NCI-H2196 (cell line): Measurements from ENCODE around the gene AGER.
A peak's percentile ranks its signal among the peaks of the same experiment; 100 is the strongest.
"Not testable (repeated sequence)": the region's sequence is repeated elsewhere in the genome, so short reads cannot be mapped to it uniquely, and the experiment has no call there.

Experiments used
- DNase-seq: peaks from one replicate; lab custom pipeline; 2025; ENCODE audit not compliant: unreplicated experiment; lab: John Stamatoyannopoulos, UW

AGER gene

DNA sequence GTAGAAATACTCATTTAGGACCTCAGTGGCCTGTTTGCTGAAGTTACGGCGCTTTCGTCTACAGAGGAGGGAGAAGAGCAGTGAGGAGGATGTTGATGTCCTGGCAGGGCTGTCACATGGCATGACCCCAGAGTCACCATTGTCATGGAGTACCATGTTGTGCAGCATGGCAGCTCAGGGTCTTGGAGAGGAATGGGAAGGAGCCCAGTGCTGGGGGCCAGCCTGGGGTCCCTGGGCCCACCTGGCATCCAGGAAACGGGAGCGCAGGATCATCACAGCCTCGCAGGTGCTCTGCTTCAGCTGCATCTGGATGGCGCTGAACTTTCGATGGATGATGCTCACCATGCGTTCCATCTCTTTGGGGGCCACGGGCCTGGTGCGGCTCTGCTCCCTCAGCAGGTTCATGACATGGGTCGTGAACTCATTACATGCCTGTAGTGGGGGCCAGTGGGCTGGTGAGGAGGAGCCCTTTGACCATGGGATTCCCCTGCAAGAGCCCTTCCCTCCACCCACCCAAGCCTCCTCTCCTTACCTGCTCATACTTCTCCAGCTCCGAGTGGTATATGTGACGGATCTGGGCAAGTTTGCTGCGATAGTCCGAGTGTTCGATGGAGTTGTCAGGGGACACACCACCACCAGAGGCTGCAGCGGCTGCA, 3.8 kb upstream of the AGER start:
- not testable (repeated sequence) for DNase-seq

DNA sequence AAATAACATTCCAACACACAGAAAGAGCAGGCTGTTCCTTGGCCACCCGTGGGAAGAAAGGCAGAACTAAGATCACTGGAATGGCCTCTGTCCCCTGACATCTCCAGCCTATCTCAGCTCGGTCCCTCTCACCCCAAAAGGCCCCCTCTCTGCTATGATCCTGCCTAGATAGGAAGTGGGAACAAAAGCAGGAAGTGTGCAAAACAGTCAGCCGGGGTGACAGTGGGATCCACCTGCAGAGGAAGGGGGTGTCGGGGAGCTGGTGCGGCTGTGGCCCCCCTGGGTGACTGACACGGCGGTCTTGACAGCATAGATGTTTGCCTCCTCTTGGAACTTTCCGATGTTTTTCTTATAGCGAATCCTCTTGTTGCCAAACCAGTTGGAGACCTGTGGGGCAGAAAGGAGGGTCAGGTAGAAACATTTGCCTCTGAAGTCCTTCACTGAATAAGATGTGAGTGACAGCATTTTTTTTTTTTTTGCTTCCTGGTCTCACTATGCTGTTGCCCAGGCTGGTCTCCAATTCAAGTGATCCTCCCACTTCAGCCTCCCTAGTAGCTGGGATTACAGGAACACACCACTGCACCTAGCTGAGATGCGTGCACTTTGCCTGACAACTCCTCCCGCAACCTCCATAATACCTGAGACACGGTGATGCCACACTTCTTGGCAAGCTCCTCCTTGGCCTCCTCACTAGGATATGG, 3.1 kb upstream of the AGER start:
- no peak for DNase-seq

DNA sequence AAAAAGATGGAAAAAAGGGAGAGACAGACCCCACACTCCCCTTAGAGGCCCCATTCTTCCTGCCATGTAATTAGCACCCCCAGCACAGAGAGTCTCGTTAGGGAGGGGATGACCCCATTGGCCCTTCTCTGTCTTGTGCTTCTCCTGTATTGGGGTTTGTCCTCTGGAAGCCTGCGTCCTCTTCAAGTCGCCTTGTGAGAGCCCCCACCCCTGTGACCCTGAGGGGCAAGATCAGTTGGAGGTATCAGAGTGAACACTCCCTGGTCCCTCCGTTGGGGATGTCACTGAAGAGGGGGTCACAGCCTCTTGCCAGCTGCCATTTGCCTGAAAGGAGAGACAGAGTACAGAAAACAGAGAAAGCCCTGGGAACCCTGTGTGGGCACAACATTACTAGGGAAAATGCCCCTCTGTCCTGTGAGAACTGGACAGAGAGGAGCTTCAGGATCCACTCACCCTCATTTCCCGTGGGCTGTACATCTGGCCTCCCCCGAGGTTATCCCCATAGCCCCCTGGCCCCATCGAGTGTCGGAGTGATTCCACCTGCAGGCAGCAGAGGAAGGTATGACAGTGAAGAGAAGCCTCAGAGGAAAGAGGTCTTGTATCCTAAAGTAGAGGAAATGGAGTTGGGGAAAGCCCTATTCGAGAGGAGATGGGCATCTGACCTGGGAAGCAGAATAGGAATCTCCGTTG, 2.2 kb upstream of the AGER start:
- DNase-seq, result not testable (repeated sequence)

DNA sequence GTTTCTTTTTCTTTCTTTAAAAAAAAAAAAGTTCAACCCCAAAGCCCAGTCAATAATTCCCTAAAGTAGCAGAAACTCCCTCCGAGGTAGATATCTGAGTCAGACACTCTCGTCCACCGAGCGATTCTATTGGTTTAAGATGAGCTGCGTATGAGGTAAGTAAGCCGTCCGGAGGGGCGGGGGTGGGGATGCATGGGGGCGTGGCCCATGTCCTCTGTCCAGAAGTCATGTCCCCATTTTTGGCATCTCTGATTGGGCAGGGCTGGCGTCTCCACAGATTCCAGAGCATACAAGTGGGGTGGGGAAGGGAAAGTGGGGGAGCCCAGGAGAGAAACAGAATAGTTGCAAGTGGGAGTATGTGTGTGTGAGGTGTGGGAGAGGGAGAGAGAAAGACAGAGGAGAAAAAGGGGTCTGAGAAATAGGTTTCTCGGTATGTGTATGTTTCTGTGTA, 1.7 kb upstream of the AGER start:
- DNase-seq, result peak; percentile 17

DNA sequence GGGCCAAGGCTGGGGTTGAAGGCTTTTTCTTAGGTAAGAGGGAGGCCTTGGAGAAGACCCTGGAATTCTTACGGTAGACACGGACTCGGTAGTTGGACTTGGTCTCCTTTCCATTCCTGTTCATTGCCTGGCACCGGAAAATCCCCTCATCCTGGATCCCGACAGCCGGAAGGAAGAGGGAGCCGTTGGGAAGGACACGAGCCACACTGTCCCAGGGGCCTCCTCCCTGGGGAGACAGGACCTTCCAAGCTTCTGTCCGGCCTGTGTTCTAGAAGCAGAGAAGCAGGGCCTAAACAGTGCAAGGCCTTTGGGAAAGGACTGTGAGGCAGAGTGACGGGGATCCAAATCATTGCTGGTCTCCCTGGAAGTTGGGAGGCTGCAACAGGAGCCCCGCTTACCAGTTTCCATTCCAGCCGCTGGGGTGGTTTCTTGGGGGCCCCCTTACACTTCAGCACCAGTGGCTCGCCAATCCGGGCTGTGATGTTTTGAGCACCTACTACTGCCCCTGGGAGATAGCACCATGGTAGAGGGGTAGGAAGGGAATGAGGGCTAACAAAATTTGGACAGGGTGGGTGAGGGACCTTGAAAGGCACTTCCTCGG, 470 bp downstream of the AGER start:
- no peak for DNase-seq

DNA sequence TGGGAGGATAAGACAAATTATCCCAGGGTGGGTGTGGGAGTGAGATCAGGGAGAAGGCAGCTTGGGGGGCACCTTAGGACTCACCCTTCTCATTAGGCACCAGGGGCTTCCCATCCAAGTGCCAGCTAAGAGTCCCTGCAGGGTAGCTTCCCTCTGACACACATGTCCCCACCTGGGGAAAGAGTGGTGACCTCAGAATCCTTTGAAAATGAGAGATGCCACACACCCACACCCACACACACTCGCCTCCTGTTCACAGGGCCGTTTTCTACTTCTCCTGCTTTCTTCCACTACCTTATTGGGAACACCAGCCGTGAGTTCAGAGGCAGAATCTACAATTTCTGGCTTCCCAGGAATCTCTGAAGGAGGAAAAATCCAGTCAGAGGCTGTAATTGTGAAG, 1.0 kb downstream of the AGER start:
- DNase-seq, result no peak

DNA sequence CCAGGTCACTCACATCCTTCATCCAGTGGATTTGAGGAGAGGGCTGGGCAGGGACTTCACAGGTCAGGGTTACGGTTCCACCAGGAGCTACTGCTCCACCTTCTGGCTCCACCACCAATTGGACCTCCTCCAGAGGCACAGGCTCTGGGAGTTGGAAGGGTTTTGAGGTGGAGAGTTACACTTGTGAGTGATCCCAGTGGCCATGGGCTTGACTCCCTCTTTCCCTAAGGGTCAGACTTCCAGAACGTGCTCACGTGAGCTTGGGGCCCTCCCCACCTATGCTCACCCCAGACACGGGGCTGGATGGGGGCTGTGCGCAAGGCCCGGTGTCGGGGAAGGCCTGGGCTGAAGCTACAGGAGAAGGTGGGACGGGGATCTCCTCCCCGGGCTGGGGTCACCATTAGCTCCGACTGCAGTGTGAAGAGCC, 1.5 kb downstream of the AGER start:
- no peak for DNase-seq

DNA sequence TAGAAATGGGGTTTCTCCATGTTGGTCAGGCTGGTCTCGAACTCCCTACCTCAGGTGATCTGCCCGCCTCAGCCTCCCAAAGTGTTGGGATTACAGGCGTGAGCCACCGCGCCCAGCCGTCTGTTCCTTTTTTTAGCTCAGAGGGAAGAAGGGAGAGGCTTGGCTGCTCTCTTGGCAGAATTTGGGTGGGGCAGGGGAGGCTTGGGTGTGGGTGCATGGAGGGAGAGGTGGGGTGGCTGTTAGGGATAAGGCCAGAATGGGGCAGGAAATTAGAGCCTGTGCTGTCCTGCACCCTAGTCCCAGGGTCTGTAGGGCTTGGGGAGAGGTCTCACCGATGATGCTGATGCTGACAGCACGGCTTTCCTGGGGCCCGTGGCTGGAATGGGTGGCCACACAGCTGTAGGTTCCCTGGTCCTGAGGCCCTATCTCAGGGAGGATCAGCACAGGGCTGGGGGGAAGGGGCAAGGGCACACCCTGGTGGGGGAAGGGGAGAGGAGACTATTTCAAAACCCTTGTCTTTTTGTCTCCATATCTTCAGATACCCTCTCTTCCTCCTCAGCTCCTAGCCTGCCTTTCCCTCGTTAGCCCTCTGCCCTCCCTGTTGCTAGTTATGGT, 2.0 kb downstream of the AGER start:
- no peak for DNase-seq

DNA sequence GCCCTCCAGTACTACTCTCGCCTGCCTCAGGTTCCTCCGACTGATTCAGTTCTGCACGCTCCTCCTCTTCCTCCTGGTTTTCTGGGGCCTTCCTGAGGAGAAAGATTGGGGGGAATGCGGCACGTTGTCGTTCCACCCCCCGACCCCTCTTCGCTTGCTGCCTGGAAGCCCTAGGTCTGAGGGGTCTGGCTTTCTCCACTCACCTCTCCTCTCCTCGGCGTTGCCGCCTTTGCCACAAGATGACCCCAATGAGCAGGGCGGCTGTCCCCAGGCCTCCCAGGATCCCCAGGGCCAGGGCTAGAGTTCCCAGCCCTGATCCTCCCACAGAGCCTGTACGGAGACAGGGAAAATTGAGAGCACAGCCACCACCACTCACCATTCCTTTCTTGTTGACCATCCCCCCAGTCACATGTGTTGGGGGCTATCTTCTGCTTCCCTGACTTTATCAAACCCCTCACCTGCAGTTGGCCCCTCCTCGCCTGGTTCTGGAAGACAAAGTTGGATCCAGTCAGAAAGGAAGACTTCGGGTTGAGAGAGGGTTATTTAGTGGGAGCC, 2.8 kb downstream of the AGER start:
- no peak for DNase-seq

DNA sequence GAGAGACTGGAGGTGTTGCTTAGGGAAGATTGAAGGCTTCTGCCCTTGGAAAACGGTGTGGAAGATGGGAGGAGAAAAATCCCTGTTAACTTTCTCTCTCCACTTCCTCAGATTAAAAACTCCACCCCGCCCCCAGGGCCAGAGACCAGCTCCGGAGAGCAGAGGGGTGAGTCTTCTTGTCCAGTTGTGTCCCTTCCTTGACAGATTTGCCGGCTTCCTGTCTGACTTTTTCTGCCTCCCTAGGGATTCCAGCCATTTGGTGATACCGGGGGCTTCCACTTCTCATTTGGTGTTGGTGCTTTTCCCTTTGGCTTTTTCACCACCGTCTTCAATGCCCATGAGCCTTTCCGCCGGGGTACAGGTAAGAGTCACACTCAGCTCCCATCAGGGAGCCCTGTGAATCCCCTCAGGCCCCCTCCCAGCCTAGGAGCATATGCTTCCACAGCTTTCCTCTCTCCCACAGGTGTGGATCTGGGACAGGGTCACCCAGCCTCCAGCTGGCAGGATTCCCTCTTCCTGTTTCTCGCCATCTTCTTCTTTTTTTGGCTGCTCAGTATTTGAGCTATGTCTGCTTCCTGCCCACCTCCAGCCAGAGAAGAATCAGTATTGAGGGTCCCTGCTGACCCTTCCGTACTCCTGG, 4.2 kb downstream of the AGER start:
- DNase-seq, result no peak

DNA sequence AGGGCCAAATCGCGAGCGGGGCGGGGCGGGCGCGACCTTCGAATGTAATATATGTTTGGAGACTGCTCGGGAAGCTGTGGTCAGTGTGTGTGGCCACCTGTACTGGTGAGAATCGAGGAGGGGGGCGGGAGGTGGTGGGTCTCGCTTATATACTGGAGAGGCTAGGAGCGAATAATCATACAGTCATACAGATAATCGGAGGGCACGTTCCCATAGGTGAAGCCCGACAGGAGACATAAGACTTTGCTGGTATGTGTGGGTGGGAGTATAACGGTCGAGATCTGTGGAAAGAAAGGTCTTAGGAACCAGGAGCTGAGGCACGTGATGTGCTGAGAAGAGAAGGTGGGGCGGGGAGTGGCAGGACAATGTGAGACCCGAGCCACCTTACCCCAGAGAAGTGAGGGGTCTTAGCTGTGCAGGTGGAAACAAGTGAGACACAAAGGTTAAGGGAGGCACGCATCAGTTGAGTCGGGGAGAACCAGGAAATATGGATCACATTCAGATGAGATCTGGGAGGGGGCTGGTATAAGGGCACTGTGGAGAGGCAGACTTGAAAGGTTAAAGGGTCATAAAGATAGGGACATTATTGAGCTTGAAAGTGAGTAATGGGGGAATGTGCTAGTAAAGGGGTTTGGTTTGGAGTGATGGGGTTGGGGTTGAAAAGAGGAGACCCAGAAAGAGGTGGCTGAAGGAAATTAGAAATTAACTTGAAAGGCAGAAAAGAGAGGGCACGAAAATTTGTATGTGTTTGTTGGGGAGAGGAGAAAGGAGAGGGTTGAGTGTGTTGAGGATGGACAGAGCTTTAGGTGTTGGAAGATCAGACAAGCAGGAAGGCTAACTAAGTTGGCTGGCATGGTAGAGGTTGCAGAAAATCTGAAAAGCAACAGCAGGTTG, 5.3 kb downstream of the AGER start:
- no peak for DNase-seq

DNA sequence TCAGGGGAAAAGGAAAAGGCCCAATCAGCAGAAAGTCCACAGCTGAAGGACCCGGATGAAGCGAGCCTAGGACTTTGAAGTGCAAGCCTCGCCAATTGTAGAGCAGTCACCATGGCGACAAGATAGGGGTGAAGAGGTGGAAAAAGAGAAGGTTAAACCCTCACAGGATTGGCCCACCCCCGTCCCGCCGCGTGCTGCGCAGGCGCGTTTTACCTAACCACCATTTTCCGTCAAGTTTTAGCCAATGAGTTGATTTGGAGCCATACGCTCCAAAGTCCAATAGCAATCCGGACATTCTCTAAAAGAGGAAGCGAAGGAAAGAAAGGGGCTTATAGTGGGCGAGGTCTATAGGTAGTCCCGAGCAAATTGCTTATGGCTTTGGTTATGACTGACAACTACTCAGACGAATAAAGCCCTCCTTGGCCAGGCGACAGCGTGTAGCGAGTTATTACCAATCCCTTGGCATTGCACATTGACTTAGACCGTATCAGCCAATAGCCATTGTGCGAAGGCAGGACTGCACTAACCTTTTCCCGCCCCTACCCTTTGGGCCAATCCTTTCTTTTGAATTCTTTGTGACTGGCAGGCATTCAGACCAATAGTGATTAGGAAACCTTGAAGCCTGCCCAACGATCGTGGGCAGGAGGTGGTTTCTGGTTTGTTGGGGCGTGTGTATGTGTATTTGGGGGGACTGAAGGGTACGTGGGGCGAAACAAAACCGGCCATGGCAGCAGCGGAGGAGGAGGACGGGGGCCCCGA, 6.1 kb downstream of the AGER start, which contains the start of gene RNF5:
Gene RNF5 (plus strand): TSS at position 618 of the 759 bp plus-strand sequence. CDS start 107 bp downstream, at position 725.
- DNase-seq, result peak; percentile 99

DNA sequence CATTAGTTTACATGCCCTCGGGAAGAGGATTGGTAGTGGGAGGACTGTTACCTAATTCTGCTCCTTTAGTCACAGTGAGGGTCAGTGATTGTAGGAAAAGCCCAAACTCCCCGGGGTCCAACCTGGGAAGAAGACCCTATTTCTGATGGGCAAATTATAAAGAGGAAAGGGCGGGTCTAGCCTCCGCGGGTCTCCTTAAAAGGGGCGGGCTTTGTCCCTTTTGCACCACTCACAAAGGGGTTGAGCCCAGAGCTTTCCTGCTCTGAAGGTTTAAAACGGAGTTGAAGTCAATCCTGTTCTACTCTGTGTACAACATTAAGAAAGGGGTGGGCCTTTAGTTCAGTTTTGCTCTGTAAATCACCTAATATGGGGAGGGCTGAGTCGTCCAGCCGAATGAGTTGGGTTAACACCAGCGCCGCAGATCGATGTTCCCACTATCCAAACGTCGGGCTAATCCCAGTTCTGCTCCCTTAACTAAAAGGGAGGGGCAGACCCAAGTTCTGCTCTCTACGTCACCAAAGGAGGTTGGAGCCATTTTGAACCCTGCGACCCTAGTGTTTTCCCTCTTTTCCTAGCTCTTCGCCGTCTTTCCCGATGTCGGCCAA, 6.8 kb downstream of the AGER start:
- DNase-seq, result peak; percentile 85

DNA sequence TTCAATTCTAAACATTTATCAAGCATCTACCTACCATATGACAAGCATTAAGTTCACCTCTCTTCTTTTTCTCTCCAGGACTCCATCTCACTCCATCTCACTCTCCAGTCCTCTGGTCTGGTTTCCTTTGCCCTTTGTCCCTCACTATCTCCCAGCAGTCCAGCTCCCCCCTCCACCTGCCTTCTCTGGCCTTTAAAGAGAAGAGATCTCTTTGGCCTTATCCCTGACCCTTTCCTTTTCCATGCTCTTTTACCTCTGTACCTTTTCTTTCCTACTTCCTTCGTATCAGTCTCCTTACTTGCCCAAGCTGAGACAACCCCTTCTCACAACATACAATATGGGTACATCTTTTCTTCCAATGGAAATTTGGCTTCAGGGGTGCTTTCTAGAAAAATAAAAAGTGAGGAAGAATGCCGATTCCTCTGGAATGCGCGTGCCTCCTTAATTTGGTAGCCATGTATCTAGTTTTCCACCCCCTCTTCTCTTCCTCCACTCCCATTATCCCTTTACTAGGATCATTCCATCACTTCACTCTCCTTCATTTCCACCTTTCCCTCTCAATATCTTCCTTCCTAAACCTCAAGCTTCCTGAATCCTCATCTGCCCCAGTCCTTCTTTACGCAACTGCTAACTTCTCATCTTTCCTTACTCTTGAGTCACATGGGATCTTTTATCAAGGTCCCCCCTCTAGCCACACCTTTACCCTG, 7.4 kb downstream of the AGER start:
- DNase-seq, result peak; percentile 68

DNA sequence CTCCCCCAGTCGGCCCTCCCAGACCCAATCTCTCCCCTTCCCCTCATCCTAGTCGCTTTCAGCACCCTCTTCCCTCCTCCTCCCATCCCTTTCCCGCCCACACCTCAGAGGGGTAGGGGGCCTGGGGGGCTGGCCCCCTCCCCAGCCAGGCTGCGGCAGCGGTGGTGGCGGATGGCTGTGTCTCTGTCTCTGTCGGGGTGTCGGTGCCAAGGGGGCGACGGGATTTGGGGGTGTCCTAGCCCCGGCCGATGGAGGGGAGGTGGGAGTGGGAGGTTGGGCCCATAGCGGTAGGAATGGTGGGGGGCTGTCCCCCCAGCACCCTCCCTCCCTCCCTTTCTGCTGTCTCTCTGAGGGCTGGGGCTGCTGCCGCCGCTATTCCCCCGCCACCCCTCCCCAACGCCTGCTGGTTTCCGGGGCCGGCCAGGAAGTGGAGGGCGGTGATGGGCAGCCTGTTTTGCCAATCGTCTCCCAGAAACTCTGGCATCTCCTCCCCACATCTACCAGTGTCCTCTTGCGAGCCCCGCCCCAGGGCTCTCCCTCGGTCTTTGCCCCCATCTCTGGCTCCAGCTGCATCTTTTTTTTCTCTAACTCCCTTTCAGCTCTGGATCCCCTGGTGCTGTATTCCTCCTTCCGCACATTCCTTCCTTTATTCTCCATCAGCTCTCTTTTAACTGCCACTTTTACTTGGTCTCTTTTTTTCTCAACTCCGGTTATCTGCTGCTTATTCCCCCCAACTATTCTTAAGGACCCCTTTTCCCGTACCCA, 8.2 kb downstream of the AGER start, which contains the start of gene AGPAT1:
Gene AGPAT1 (minus strand): TSS at position 374 of the 765 bp plus-strand sequence. CDS start 4,588 bp downstream, outside the sequence.
- DNase-seq, result peak; percentile 92

DNA sequence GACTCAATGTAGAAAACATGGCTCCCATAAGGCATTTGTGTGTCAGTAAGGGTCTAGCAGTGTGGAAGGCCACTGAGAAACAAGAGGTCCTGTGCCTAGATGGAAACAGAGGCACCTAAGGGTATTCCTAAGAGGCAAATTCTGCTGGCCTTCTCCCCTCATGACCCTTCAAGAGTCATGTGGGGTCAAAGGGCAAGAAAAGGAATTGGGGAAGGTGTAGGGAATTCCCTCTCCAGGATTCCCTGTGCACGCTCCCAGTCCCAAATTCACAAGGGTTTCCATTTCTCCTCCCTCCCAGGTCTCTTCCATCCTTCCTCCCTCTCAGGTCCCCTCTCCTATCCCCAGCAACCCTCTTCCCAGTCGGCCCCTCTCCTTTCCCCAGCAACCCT, 8.7 kb downstream of the AGER start:
- no peak for DNase-seq

DNA sequence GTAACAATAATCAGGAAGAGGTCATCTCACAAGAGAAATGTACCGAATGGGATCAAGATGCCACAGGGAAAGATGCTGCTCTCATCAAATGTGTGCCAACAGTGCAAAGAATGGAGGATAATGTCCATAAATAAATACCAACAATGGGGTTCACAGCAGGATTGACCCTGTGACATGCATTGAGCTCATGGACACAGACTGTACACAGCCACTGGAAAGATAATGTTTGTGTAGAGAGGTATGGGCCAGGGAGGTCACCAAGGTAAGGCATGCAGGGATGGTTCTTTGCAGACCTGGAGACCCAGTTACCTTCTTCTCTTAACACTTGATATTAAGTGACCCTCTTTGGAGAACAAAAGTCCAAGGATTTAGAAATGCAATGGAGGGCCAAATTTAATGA, 9.6 kb downstream of the AGER start:
- DNase-seq, result no peak
